GM12872 (cell line): ENCODE data around the gene SLC6A20.

Source experiments
- CTCF ChIP-seq: IDR thresholded peaks from 3 replicates; pipeline ENCODE4 v1.5.1; 2011; ENCODE audit warnings: low read depth, mild to moderate bottlenecking, low read length, moderate library complexity; ENCODE audit not compliant: insufficient read depth

The SLC6A20 gene

GRCh38 chr3:45795882-45796765, at the start of gene SLC6A20:
Gene SLC6A20, minus strand, starts transcription at chr3:45796536. Its CDS starts 117 bp downstream, at chr3:45796419.
- TF ChIP-seq CTCF, result no peak

- TF ChIP-seq CTCF, result no peak
Measured at GRCh38 chr3:45844616-45845015, 48.3 kb upstream of the SLC6A20 start.

- no peak for TF ChIP-seq CTCF
Measured at GRCh38 chr3:45842851-45843625, 46.7 kb upstream of the SLC6A20 start.

- TF ChIP-seq CTCF, result no peak
Measured at GRCh38 chr3:45841757-45842491, 45.6 kb upstream of the SLC6A20 start, which contains the start of gene LZTFL1. Gene LZTFL1, minus strand, starts transcription at chr3:45842119. Its CDS starts 128 bp downstream, at chr3:45841991.

GRCh38 chr3:45841420-45841756, 45.1 kb upstream of the SLC6A20 start:
- no peak for TF ChIP-seq CTCF

GRCh38 chr3:45838466-45838865, 42.1 kb upstream of the SLC6A20 start:
- no peak for TF ChIP-seq CTCF

GRCh38 chr3:45832699-45833098, 36.4 kb upstream of the SLC6A20 start:
- peak; percentile 48 for TF ChIP-seq CTCF
